Esophagus muscularis mucosa (tissue), 4 donors: Measurements from ENCODE around the gene RXFP3.

Experiments
- EP300 ChIP-seq: sonication (generic); formaldehyde crosslinking; IDR thresholded peaks from one replicate; pipeline ENCODE4 v1.6.1; 2017; ENCODE audit warnings: antibody characterized with exemption
- POLR2AphosphoS5 ChIP-seq, 2 donors: sonication (generic); formaldehyde crosslinking; IDR thresholded peaks; one replicate each; pipeline ENCODE4 v1.6.1; 2017; ENCODE audit warnings: antibody characterized with exemption in 2 of 2
- TF ChIP-seq, protein P1 (sequence below), 3 experiments: fragments of 200-600 bp in 2 of 3; fragments of 450-650 bp in 1 of 3; sonication (generic) in 2 of 3; IDR thresholded peaks; one replicate each; pipeline ENCODE4 v1.5.1; 2017 to 2019; ENCODE audit warnings: antibody characterized with exemption in 3 of 3, mild to moderate bottlenecking in 2 of 3, moderate library complexity in 1 of 3

DNA sequence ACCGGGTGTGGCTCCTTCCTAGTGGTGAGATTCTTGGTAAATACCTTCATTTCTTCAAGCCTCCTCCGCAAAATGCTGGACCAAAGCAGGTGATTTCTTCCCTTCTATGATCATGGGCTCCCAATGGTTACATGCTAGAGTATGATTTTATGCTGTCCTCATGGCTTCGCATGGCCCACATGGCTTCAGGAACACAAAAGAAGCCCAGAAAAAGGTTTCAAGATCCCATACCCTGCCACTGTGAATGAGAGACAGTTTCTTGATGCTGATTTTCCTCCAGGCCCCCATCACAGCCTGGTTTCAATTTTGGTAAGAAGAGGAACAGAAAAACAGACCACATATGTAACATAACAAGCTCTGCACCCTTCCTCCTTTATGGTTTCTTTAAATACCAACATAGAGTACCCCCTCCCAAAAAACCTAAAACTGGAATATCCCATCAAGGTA, 2.4 kb upstream of the RXFP3 start:
- TF ChIP-seq, protein P1, sequence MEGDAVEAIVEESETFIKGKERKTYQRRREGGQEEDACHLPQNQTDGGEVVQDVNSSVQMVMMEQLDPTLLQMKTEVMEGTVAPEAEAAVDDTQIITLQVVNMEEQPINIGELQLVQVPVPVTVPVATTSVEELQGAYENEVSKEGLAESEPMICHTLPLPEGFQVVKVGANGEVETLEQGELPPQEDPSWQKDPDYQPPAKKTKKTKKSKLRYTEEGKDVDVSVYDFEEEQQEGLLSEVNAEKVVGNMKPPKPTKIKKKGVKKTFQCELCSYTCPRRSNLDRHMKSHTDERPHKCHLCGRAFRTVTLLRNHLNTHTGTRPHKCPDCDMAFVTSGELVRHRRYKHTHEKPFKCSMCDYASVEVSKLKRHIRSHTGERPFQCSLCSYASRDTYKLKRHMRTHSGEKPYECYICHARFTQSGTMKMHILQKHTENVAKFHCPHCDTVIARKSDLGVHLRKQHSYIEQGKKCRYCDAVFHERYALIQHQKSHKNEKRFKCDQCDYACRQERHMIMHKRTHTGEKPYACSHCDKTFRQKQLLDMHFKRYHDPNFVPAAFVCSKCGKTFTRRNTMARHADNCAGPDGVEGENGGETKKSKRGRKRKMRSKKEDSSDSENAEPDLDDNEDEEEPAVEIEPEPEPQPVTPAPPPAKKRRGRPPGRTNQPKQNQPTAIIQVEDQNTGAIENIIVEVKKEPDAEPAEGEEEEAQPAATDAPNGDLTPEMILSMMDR (IDR thresholded peaks at IDR 0.05), result no peak
- TF ChIP-seq POLR2AphosphoS5 (IDR thresholded peaks at IDR 0.05) (no peak), EP300 (no peak)
